GM23338 (cell line): Measurements from ENCODE around the gene MESD. TPM values are rescaled to one million over a fixed set of nuclear protein-coding genes. Genes with fewer than 3 reads are reported as not detected.

Source experiments
- ATAC-seq: fragments of 200-7000 bp; cut with Tn5 transposase; 3 replicates; pipeline ENCODE4 v1.9.1; 2020
- DNase-seq: peaks from one replicate; pipeline ENCODE4 v3.0.0-alpha.2; 2015; ENCODE audit warnings: low spot score
- H2AFZ ChIP-seq: fragments of 200-600 bp; sonication (generic); 2 replicates; pipeline ENCODE4 v1.8.0; 2016; ENCODE audit warnings: antibody characterized with exemption, mild to moderate bottlenecking, moderate library complexity
- H3F3A ChIP-seq: fragments of 200-600 bp; sonication (generic); replicated peaks from 2 replicates; pipeline ENCODE4 v1.8.0; 2017; ENCODE audit warnings: antibody characterized with exemption, mixed run types, low read depth
- H3K27ac ChIP-seq: fragments of 200-600 bp; sonication (generic); 2 replicates; pipeline ENCODE4 v1.6.1; 2016; ENCODE audit warnings: low read depth
- H3K27me3 ChIP-seq: fragments of 200-600 bp; sonication (generic); 2 replicates; pipeline ENCODE4 v1.8.0; 2016; ENCODE audit warnings: mild to moderate bottlenecking, mixed run types, moderate library complexity; ENCODE audit not compliant: insufficient read depth
- H3K36me3 ChIP-seq: fragments of 200-600 bp; sonication (generic); 2 replicates; pipeline ENCODE4 v1.8.0; 2016; ENCODE audit warnings: mild to moderate bottlenecking; ENCODE audit not compliant: insufficient read depth
- H3K4me1 ChIP-seq: fragments of 200-600 bp; sonication (generic); 2 replicates; pipeline ENCODE4 v1.8.0; 2016; ENCODE audit warnings: mild to moderate bottlenecking, moderate library complexity; ENCODE audit not compliant: insufficient read depth
- H3K4me2 ChIP-seq: fragments of 200-600 bp; sonication (generic); 2 replicates; pipeline ENCODE4 v1.7.1; 2017; ENCODE audit warnings: mixed run types
- H3K4me3 ChIP-seq: fragments of 200-600 bp; sonication (generic); 2 replicates; pipeline ENCODE4 v1.6.1; 2016; ENCODE audit warnings: mixed run types
- H3K79me2 ChIP-seq: fragments of 200-600 bp; sonication (generic); replicated peaks from 2 replicates; pipeline ENCODE4 v1.8.0; 2017; ENCODE audit warnings: mild to moderate bottlenecking; ENCODE audit not compliant: insufficient read depth
- H3K9me2 ChIP-seq: fragments of 200-600 bp; sonication (generic); 2 replicates; pipeline ENCODE4 v1.8.0; 2017; ENCODE audit not compliant: insufficient read depth
- H4K20me1 ChIP-seq: fragments of 200-600 bp; sonication (generic); replicated peaks from 2 replicates; pipeline ENCODE4 v1.8.0; 2017; ENCODE audit warnings: mild to moderate bottlenecking; ENCODE audit not compliant: insufficient read depth
- H3K27ac Mint-ChIP-seq: 2 replicates; pipeline ENCODE4 v1.8.0; 2020; ENCODE audit warnings: inconsistent platforms, mild to moderate bottlenecking, moderate library complexity, mixed read lengths
- H3K27me3 Mint-ChIP-seq: 3 replicates; pipeline ENCODE4 v1.8.0; 2022; ENCODE audit warnings: low read depth, mild to moderate bottlenecking, moderate library complexity, mixed read lengths, inconsistent platforms; ENCODE audit not compliant: insufficient read depth, poor library complexity
- H3K36me3 Mint-ChIP-seq: 3 replicates; pipeline ENCODE4 v1.8.0; 2021; ENCODE audit warnings: low read depth, mild to moderate bottlenecking, inconsistent platforms, moderate library complexity, mixed read lengths
- H3K4me1 Mint-ChIP-seq: 3 replicates; pipeline ENCODE4 v1.8.0; 2020; ENCODE audit warnings: mild to moderate bottlenecking, inconsistent platforms, mixed read lengths
- H3K4me3 Mint-ChIP-seq: 3 replicates; pipeline ENCODE4 v1.8.0; 2021; ENCODE audit warnings: moderate library complexity, mild to moderate bottlenecking, inconsistent platforms, mixed read lengths
- H3K9me3 Mint-ChIP-seq: 3 replicates; pipeline ENCODE4 v1.8.0; 2020; ENCODE audit warnings: moderate library complexity, mild to moderate bottlenecking, inconsistent platforms, mixed read lengths
- EZH2 ChIP-seq: fragments of 200-600 bp; sonication (generic); IDR thresholded peaks from one replicate; pipeline ENCODE4 v1.8.0; 2017; ENCODE audit warnings: antibody characterized with exemption, mild to moderate bottlenecking, low read depth; ENCODE audit not compliant: unreplicated experiment
- NANOG ChIP-seq: IDR thresholded peaks from 2 replicates; pipeline ENCODE4 v1.6.1; 2016; ENCODE audit warnings: antibody characterized with exemption, borderline replicate concordance
- POLR2AphosphoS5 ChIP-seq: IDR thresholded peaks from 2 replicates; pipeline ENCODE4 v1.6.1; 2016; ENCODE audit warnings: antibody characterized with exemption, low read depth
- STAT1 ChIP-seq: IDR thresholded peaks from one replicate; pipeline ENCODE4 v1.6.1; 2016; ENCODE audit warnings: antibody characterized with exemption; ENCODE audit not compliant: unreplicated experiment
- ZNF114 ChIP-seq: fragments of 250-450 bp; sonication (Bioruptor Pico); IDR thresholded peaks from 2 replicates; pipeline ENCODE4 v1.5.0; 2020; ENCODE audit warnings: mild to moderate bottlenecking, moderate library complexity
- ZNF331 ChIP-seq: fragments of 250-450 bp; sonication (Bioruptor Pico); IDR thresholded peaks from 2 replicates; pipeline ENCODE4 v1.5.0; 2020; ENCODE audit warnings: low read depth, mild to moderate bottlenecking, moderate library complexity
- polyA plus RNA-seq: library from polyadenylated mRNA; unstranded; fragments of >200 nt; fragmentation: Nextera tagmentation; extraction: Ambion mirVana; gene quantifications from 2 replicates; pipeline ENCODE4 v1.2.1, GENCODE V29; 2016
- total RNA-seq: library from RNA; depleted of rRNA; stranded (reverse); fragments of >200 nt; shearing (Covaris generic); gene quantifications from 2 replicates; pipeline ENCODE4 v1.2.3, GENCODE V29; 2014
- TF ChIP-seq, protein P1 (sequence below): IDR thresholded peaks from 2 replicates; pipeline ENCODE4 v1.6.1; 2016; ENCODE audit warnings: antibody characterized with exemption
- TF ChIP-seq, protein P2 (sequence below), 2 experiments: fragments of 200-600 bp in 1 of 2; sonication (generic) in 1 of 2; conservative IDR thresholded peaks; 2 replicates each; pipeline versions ENCODE4 v1.5.1 to v1.6.1; 2016 to 2017; ENCODE audit warnings: antibody characterized with exemption in 2 of 2, low read depth in 2 of 2, mild to moderate bottlenecking in 2 of 2, moderate library complexity in 1 of 2
- TF ChIP-seq, protein P3 (sequence below): IDR thresholded peaks from one replicate; pipeline ENCODE4 v1.6.1; 2018; ENCODE audit warnings: antibody characterized with exemption; ENCODE audit not compliant: unreplicated experiment

MESD gene
- total and polyA plus RNA-seq, 2 experiments from 2014 or later, result 25.6 to 52.7 TPM

DNA sequence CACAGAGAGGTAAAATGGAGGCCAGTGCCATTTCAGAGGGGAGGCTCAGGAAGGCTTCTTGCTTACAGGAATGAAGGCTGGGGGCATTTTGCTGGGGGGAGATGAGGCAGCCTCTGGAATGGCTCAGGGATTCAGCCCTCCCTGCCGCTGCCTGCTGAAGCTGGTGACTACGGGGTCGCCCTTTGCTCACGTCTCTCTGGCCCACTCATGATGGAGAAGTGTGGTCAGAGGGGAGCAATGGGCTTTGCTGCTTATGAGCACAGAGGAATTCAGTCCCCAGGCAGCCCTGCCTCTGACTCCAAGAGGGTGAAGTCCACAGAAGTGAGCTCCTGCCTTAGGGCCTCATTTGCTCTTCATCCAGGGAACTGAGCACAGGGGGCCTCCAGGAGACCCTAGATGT lies 39.9 kb downstream of the MESD start (continued):
- TF ChIP-seq, protein P1, sequence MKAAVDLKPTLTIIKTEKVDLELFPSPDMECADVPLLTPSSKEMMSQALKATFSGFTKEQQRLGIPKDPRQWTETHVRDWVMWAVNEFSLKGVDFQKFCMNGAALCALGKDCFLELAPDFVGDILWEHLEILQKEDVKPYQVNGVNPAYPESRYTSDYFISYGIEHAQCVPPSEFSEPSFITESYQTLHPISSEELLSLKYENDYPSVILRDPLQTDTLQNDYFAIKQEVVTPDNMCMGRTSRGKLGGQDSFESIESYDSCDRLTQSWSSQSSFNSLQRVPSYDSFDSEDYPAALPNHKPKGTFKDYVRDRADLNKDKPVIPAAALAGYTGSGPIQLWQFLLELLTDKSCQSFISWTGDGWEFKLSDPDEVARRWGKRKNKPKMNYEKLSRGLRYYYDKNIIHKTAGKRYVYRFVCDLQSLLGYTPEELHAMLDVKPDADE, result no peak
- TF ChIP-seq STAT1, result no peak
- no peak for TF ChIP-seq ZNF114
- TF ChIP-seq POLR2AphosphoS5, result no peak
- TF ChIP-seq NANOG, result no peak
- TF ChIP-seq, protein P2, sequence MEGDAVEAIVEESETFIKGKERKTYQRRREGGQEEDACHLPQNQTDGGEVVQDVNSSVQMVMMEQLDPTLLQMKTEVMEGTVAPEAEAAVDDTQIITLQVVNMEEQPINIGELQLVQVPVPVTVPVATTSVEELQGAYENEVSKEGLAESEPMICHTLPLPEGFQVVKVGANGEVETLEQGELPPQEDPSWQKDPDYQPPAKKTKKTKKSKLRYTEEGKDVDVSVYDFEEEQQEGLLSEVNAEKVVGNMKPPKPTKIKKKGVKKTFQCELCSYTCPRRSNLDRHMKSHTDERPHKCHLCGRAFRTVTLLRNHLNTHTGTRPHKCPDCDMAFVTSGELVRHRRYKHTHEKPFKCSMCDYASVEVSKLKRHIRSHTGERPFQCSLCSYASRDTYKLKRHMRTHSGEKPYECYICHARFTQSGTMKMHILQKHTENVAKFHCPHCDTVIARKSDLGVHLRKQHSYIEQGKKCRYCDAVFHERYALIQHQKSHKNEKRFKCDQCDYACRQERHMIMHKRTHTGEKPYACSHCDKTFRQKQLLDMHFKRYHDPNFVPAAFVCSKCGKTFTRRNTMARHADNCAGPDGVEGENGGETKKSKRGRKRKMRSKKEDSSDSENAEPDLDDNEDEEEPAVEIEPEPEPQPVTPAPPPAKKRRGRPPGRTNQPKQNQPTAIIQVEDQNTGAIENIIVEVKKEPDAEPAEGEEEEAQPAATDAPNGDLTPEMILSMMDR (conservative IDR thresholded peaks at IDR 0.05; ENCODE audit: low read depth in 2 of 2), result no peak

DNA sequence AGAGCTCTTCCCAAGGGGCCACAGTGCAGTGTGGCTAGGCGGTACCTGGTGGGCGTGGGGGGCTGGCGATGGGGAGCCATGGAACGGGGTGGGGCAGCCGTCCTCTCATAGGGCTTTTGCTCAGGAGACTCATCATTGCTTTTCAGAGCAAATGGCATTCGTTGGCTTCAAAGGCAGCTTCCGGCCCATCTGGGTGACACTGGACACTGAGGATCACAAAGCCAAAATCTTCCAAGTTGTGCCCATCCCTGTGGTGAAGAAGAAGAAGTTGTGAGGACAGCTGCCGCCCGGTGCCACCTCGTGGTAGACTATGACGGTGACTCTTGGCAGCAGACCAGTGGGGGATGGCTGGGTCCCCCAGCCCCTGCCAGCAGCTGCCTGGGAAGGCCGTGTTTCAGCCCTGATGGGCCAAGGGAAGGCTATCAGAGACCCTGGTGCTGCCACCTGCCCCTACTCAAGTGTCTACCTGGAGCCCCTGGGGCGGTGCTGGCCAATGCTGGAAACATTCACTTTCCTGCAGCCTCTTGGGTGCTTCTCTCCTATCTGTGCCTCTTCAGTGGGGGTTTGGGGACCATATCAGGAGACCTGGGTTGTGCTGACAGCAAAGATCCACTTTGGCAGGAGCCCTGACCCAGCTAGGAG lies 40.8 kb downstream of the MESD start:
- Histone ChIP-seq H3K9me2 (no peaks in the 10 kb centered on the region), H3K4me2 (no peak overlapping the region), H3K36me3 (peaks cover 3% of the 10 kb centered on the region; the same call in 1 of the 2 replicates), H3K4me1 (no peaks in the 10 kb centered on the region), H3K4me3 (no peak overlapping the region), H3K27me3 (no peaks in the 10 kb centered on the region), H3F3A (no peaks in the 10 kb centered on the region), H3K79me2 (no peaks in the 10 kb centered on the region), H3K27ac (no peak overlapping the region), H2AFZ (no peak overlapping the region), H4K20me1 (no peaks in the 10 kb centered on the region)
- ATAC-seq, result no peak
- H3K4me1 Mint-ChIP-seq, result peaks cover 11% of the 10 kb centered on the region
- peaks cover 5% of the 10 kb centered on the region for H3K27me3 Mint-ChIP-seq
- H3K9me3 Mint-ChIP-seq, result no peaks in the 10 kb centered on the region
- H3K27ac Mint-ChIP-seq, result no peak overlapping the region
- peaks cover 39% of the 10 kb centered on the region for H3K36me3 Mint-ChIP-seq
- DNase-seq, result no peak
- H3K4me3 Mint-ChIP-seq, result no peak overlapping the region
- TF ChIP-seq, protein P3, sequence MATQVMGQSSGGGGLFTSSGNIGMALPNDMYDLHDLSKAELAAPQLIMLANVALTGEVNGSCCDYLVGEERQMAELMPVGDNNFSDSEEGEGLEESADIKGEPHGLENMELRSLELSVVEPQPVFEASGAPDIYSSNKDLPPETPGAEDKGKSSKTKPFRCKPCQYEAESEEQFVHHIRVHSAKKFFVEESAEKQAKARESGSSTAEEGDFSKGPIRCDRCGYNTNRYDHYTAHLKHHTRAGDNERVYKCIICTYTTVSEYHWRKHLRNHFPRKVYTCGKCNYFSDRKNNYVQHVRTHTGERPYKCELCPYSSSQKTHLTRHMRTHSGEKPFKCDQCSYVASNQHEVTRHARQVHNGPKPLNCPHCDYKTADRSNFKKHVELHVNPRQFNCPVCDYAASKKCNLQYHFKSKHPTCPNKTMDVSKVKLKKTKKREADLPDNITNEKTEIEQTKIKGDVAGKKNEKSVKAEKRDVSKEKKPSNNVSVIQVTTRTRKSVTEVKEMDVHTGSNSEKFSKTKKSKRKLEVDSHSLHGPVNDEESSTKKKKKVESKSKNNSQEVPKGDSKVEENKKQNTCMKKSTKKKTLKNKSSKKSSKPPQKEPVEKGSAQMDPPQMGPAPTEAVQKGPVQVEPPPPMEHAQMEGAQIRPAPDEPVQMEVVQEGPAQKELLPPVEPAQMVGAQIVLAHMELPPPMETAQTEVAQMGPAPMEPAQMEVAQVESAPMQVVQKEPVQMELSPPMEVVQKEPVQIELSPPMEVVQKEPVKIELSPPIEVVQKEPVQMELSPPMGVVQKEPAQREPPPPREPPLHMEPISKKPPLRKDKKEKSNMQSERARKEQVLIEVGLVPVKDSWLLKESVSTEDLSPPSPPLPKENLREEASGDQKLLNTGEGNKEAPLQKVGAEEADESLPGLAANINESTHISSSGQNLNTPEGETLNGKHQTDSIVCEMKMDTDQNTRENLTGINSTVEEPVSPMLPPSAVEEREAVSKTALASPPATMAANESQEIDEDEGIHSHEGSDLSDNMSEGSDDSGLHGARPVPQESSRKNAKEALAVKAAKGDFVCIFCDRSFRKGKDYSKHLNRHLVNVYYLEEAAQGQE, result no peak
- TF ChIP-seq, protein P1, result no peak
- TF ChIP-seq ZNF331 (no peak), EZH2 (no peak), NANOG (no peak), STAT1 (no peak)
- TF ChIP-seq, protein P2 (conservative IDR thresholded peaks at IDR 0.05; ENCODE audit: low read depth in 2 of 2), result no peak
